Tibial artery (tissue), 4 donors: ENCODE measurements around the gene CYP19A1.

Source experiments
- DNase-seq, 2 donors: peaks; one replicate each; pipeline ENCODE4 v3.0.0-alpha.2; 2019
- H3K27ac ChIP-seq, 2 donors: fragments of 200-600 bp; sonication (generic) in 1 of 2; 1 replicate in 1 of 2; 2 replicates in 1 of 2; pipeline ENCODE4 v1.5.1; 2018 to 2019; ENCODE audit warnings: mild to moderate bottlenecking in 1 of 2
- H3K27me3 ChIP-seq, 2 donors: fragments of 200-600 bp; sonication (generic) in 1 of 2; one replicate each; pipeline versions ENCODE4 v1.5.1 to v1.6.0; 2016 to 2019
- H3K36me3 ChIP-seq, 3 donors: fragments of 200-600 bp; sonication (generic) in 2 of 3; one replicate each; pipeline ENCODE4 v1.5.1; 2016 to 2019; ENCODE audit warnings: mild to moderate bottlenecking in 2 of 3
- H3K4me1 ChIP-seq, 4 donors: fragments of 200-600 bp; sonication (generic) in 2 of 4; 1 replicate in 3 of 4; 2 replicates in 1 of 4; pipeline ENCODE4 v1.5.1; 2016 to 2019
- H3K4me3 ChIP-seq, 2 donors: fragments of 200-600 bp; sonication (generic) in 1 of 2; 1 replicate in 1 of 2; 2 replicates in 1 of 2; pipeline ENCODE4 v1.5.1; 2018 to 2019; ENCODE audit warnings: mild to moderate bottlenecking in 2 of 2
- H3K9me3 ChIP-seq, 3 donors: fragments of 200-600 bp; sonication (generic) in 1 of 3; one replicate each; pipeline ENCODE4 v1.5.1; 2016 to 2019
- intact Hi-C: fragments of 100-400 bp; cut with DNase I; formaldehyde crosslinking; loops from one replicate; pipeline ENCODE4 v1.15.0; 2023; ENCODE audit warnings: low total_unique reads
- TF ChIP-seq, protein P1 (sequence below), 2 experiments: fragments of 200-600 bp in 1 of 2; fragments of 450-650 bp in 1 of 2; IDR thresholded peaks; one replicate each; pipeline ENCODE4 v1.5.1; 2017 to 2019; ENCODE audit warnings: antibody characterized with exemption in 2 of 2, mild to moderate bottlenecking in 1 of 2, moderate library complexity in 1 of 2

CYP19A1 gene

DNA sequence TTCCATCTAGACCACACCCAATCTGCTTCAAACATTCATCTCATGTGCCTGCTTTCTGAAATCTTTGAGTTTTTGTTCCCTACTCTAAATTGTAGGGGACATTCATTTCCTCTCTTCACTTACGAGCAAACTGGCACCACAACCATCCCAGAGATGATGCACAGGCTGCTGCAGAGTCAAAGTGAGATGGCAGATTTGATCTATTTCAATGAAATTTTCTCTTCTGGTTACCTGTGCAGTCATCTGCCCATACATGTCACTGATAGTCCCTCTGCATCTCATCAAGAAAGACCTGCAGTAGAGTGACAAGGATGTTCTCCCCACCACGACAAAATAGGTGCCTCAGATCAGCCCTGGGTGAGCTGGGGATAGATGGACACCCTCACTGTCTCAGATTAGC, 125.5 kb downstream of the CYP19A1 start:
- H3K36me3 ChIP-seq = no peaks in the 10 kb centered on the region
- intact Hi-C loops = no loop called here
- TF ChIP-seq, protein P1, sequence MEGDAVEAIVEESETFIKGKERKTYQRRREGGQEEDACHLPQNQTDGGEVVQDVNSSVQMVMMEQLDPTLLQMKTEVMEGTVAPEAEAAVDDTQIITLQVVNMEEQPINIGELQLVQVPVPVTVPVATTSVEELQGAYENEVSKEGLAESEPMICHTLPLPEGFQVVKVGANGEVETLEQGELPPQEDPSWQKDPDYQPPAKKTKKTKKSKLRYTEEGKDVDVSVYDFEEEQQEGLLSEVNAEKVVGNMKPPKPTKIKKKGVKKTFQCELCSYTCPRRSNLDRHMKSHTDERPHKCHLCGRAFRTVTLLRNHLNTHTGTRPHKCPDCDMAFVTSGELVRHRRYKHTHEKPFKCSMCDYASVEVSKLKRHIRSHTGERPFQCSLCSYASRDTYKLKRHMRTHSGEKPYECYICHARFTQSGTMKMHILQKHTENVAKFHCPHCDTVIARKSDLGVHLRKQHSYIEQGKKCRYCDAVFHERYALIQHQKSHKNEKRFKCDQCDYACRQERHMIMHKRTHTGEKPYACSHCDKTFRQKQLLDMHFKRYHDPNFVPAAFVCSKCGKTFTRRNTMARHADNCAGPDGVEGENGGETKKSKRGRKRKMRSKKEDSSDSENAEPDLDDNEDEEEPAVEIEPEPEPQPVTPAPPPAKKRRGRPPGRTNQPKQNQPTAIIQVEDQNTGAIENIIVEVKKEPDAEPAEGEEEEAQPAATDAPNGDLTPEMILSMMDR (IDR thresholded peaks at IDR 0.05) = no peak

DNA sequence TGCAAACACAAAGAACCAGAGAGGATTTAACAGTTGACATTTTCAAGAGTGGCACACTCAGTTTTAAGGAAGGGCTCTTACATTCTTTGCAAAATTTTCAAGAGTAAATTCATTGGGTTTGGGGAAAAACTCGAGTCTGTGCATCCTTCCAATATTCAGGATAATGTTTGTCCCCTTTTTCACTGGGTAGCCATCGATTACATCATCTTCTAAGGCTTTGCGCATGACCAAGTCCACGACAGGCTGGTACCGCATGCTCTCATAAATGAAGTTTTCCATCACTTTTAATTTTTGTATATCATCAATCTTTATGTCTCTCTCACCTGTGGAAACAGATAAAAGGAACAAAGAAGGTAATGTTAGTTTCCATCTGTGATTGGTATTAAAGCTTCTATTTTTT, 126.2 kb downstream of the CYP19A1 start:
- intact Hi-C loops = no loop called here
- Histone ChIP-seq H3K4me1 (no peaks in the 10 kb centered on the region), H3K4me3 (no peak overlapping the region), H3K27me3 (no peaks in the 10 kb centered on the region), H3K27ac (no peak overlapping the region), H3K9me3 (no peaks in the 10 kb centered on the region), H3K36me3 (no peaks in the 10 kb centered on the region)
- TF ChIP-seq, protein P1 (IDR thresholded peaks at IDR 0.05) = no peak
- no peak for DNase-seq

More for the DNA sequence above, 125.5 kb downstream of the CYP19A1 start:
- no peak overlapping the region for H3K27ac ChIP-seq
- H3K27me3 ChIP-seq = no peaks in the 10 kb centered on the region
- peaks cover 0 to under 1% (median 0%) of the 10 kb centered on the region in 4 donors for H3K4me1 ChIP-seq
- no peak for DNase-seq
- H3K4me3 ChIP-seq = no peak overlapping the region
- H3K9me3 ChIP-seq = no peaks in the 10 kb centered on the region

DNA sequence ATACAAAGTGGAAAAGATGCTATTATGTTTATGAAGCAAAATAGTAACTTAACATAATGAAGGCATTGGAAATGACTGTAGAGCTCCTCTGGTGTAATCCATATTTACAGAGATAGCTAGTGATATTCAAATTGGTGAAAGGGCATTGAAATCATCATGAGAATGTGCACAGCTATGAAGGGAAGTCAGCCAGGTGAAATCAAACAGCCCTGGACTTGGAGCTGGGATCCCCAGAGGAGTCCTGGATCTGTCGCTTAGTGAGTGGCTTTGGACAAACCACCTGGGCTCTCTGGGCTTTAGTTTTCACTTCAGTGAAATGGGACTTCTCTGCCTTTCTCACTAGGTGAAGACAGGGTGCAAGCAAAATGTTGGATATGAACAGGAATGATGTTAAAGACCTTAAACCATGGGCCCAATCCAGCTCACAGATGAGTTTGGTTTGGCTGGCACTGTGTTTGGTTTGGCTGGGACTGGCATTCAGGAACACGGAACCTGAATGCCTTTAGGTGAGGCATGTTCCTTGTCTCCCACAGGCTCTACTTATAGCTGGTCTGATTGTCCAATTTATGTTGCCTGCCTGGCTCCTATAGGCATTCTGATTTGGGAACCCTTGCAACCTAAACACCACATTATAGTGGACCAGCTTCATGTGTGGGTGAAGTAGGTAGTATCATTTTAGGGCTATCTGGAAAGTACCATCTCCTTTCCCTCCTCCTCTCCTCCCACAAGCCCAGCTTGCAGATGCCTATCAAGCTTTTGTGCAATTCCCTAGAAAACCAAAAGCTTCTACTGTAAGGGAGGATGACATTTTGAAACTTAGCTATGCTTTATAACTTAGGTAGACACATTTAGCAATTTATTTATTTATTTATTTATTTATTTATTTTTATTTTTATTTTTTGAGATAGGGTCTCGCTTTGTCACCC, 133.1 kb downstream of the CYP19A1 start:
- Histone ChIP-seq H3K27me3 (no peaks in the 10 kb centered on the region), H3K4me3 (no peak overlapping the region), H3K9me3 (no peaks in the 10 kb centered on the region), H3K4me1 (no peaks in the 10 kb centered on the region), H3K27ac (no peak overlapping the region), H3K36me3 (no peaks in the 10 kb centered on the region)
- intact Hi-C loops = no loop called here
- TF ChIP-seq, protein P1 (IDR thresholded peaks at IDR 0.05) = no peak
- no peak for DNase-seq

DNA sequence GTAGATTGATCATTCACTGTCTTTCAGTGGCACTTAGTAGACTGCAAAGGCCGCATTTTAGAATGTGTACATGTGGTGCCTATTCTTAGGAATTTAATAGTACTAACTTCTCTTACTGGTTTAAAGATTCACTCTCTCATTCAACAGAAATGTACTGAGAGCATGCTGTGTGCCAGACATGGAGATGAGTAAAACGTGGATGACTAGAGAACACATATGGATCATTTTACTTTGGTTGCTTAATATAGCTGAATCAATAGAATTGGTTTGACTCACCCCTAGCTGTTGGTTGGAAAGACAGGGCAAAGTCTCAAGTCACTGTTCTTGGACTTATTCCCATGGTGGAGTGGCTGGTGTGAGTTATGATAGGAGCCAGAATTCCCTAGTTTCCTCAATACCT, 134.6 kb downstream of the CYP19A1 start:
- Histone ChIP-seq H3K27me3 (no peaks in the 10 kb centered on the region), H3K36me3 (no peaks in the 10 kb centered on the region), H3K4me3 (no peak overlapping the region)

DNA sequence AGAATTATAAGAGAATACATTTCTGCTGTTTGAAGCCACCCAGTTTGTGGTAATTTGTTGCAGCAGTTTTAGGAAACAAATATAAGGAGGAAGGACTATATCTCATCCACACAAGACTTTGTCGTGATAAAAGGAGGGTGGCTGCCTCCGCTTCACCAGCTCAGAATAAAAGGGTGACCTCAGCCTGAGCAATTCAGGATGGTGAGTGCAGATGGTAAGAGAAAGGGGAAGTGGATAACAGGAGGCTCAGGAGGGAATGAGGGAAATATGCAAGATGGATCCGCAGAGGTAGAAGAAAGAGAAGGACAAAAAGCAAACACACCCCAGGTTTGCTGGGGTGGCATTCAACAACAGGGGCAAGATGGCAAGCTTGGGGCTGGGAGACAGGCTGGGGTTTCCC, 135.6 kb downstream of the CYP19A1 start:
- intact Hi-C loops = no loop called here
- H3K4me1 ChIP-seq = peaks cover 0 to 12% (median 5%) of the 10 kb centered on the region in 4 donors
- DNase-seq = no peak
- TF ChIP-seq, protein P1 (IDR thresholded peaks at IDR 0.05) = no peak
- no peaks in the 10 kb centered on the region for H3K27me3 ChIP-seq
- no peaks in the 10 kb centered on the region for H3K36me3 ChIP-seq
- no peak overlapping the region for H3K4me3 ChIP-seq
- no peaks in the 10 kb centered on the region for H3K9me3 ChIP-seq
- H3K27ac ChIP-seq = no peak overlapping the region

More for the DNA sequence above, 134.6 kb downstream of the CYP19A1 start:
- TF ChIP-seq, protein P1 (IDR thresholded peaks at IDR 0.05) = no peak
- intact Hi-C loops = no loop called here
- H3K4me1 ChIP-seq = peaks cover 0 to 9% (median 4%) of the 10 kb centered on the region in 4 donors
- no peak overlapping the region for H3K27ac ChIP-seq
- no peak for DNase-seq
- no peaks in the 10 kb centered on the region for H3K9me3 ChIP-seq
